HepG2 (cell line): ENCODE data around the gene ARAP1. TPM values are rescaled to one million over a fixed set of nuclear protein-coding genes. Genes with fewer than 3 reads are reported as not detected.

Experiments used
- ATAC-seq: fragments of 200-7000 bp; cut with Tn5 transposase; 3 replicates; pipeline ENCODE4 v1.9.1; 2020; ENCODE audit warnings: mild to moderate bottlenecking, moderate library complexity
- BruUV-seq: library from RNA; stranded (reverse); fragments of 400-500 nt; replicated peaks from 2 replicates; lab custom pipeline; 2021; lab: Mats Ljungman, UMichigan
- CTCF ChIA-PET: fragments of 300-600 bp; formaldehyde crosslinking; extraction: SDS; loops from one replicate; lab custom pipeline; 2021; ENCODE audit warnings: low total read pairs, inconsistent platforms, low intra/inter-chr PET ratio; lab: Yijun Ruan, JAX
- POLR2A ChIA-PET: fragments of 350-600 bp; sonication (Branson Sonifier 250); formaldehyde crosslinking; loops from one replicate; lab custom pipeline; 2020; ENCODE audit warnings: antibody characterized with exemption, inconsistent platforms; lab: Yijun Ruan, JAX
- DNase-seq: peaks from one replicate; pipeline ENCODE4 v3.0.0-alpha.2; 2015; ENCODE audit warnings: low spot score
- FAIRE-seq: peaks from 3 replicates; lab custom pipeline; 2011; peaks lifted over from hg19 to GRCh38; lab: Jason Lieb, UNC
- H2AFZ ChIP-seq: one replicate; pipeline ENCODE4 v1.6.1; 2011; ENCODE audit warnings: low read length, inconsistent platforms
- H3K27ac ChIP-seq: fragments of 300-600 bp; 3 replicates; pipeline ENCODE4 v1.8.0; 2011; ENCODE audit warnings: mixed run types, mild to moderate bottlenecking, mixed read lengths, low read length, inconsistent platforms; ENCODE audit not compliant: insufficient read depth; ENCODE audit errors: extremely low read length
- H3K27me3 ChIP-seq, 2 experiments: fragments of 200-600 bp in 1 of 2; 2 replicates in 1 of 2; 3 replicates in 1 of 2; pipeline versions ENCODE4 v1.6.0 to v1.8.0; 2011; ENCODE audit warnings: low read length in 2 of 2, mild to moderate bottlenecking in 2 of 2, moderate library complexity in 2 of 2, inconsistent platforms in 1 of 2; ENCODE audit not compliant: insufficient read depth in 2 of 2, control insufficient read depth in 1 of 2
- H3K36me3 ChIP-seq, 2 experiments: fragments of 200-600 bp in 1 of 2; replicated peaks in 1 of 2; 2 replicates in 1 of 2; 3 replicates in 1 of 2; pipeline versions ENCODE4 v1.5.1 to v1.8.0; 2011; ENCODE audit warnings: low read length in 2 of 2, inconsistent platforms in 1 of 2; ENCODE audit not compliant: insufficient read depth in 2 of 2, control insufficient read depth in 1 of 2
- H3K4me1 ChIP-seq: 2 replicates; pipeline ENCODE4 v1.5.1; 2012; ENCODE audit warnings: low read length, inconsistent platforms; ENCODE audit not compliant: insufficient read depth
- H3K4me2 ChIP-seq: 2 replicates; pipeline ENCODE4 v1.6.0; 2011; ENCODE audit warnings: low read depth, low read length, inconsistent platforms
- H3K4me3 ChIP-seq, 3 experiments: fragments of 200-600 bp in 1 of 3; sonication (generic), shearing (Covaris generic) in 1 of 3; replicated peaks in 1 of 3; 2 replicates each; pipeline ENCODE4 v1.5.1; 2011 to 2016; ENCODE audit warnings: low read length in 3 of 3, inconsistent platforms in 2 of 3, low read depth in 2 of 3, mild to moderate bottlenecking in 2 of 3, control low read depth in 1 of 3, mixed read lengths in 1 of 3; ENCODE audit not compliant: insufficient read depth in 1 of 3
- H3K79me2 ChIP-seq: one replicate; pipeline ENCODE4 v1.6.1; 2011; ENCODE audit warnings: low read length, inconsistent platforms; ENCODE audit not compliant: insufficient read depth
- H3K9ac ChIP-seq: 2 replicates; pipeline ENCODE4 v1.6.0; 2011; ENCODE audit warnings: mild to moderate bottlenecking, low read depth, low read length, inconsistent platforms; ENCODE audit not compliant: insufficient read depth
- H3K9me3 ChIP-seq: 2 replicates; pipeline ENCODE4 v1.5.1; 2012; ENCODE audit warnings: mild to moderate bottlenecking, low read length
- H4K20me1 ChIP-seq: 2 replicates; pipeline ENCODE4 v1.6.0; 2011; ENCODE audit warnings: inconsistent platforms, mild to moderate bottlenecking, low read length, moderate library complexity; ENCODE audit not compliant: insufficient read depth
- FOSL1 ChIP-seq: sonication (generic); formaldehyde crosslinking; IDR thresholded peaks from 2 replicates; pipeline ENCODE4 v1.9.0; 2021; ENCODE audit warnings: missing genetic modification reagents, borderline replicate concordance
- HDAC1 ChIP-seq: sonication (generic); formaldehyde crosslinking; IDR thresholded peaks from 2 replicates; pipeline ENCODE4 v1.5.1; 2020; ENCODE audit warnings: mild to moderate bottlenecking, missing genetic modification reagents
- ISL2 ChIP-seq: sonication (generic); formaldehyde crosslinking; IDR thresholded peaks from 2 replicates; pipeline ENCODE4 v1.5.0; 2020; ENCODE audit warnings: missing genetic modification reagents
- KDM2A ChIP-seq: sonication (generic); formaldehyde crosslinking; IDR thresholded peaks from 2 replicates; pipeline ENCODE4 v1.4.0; 2020; ENCODE audit warnings: low read depth, missing genetic modification reagents, borderline replicate concordance
- KLF16 ChIP-seq, 2 experiments: sonication (generic) in 1 of 2; formaldehyde crosslinking in 1 of 2; IDR thresholded peaks; 2 replicates each; pipeline versions ENCODE4 v1.6.1 to v1.8.0; 2016 to 2023; ENCODE audit warnings: missing genetic modification reagents in 2 of 2, missing compliant biosample characterization in 1 of 2
- SKIL ChIP-seq: sonication (generic); formaldehyde crosslinking; IDR thresholded peaks from 2 replicates; pipeline ENCODE4 v1.8.0; 2022; ENCODE audit warnings: missing genetic modification reagents, mild to moderate bottlenecking, moderate library complexity, borderline replicate concordance
- SNAPC4 ChIP-seq: sonication (generic); formaldehyde crosslinking; IDR thresholded peaks from 2 replicates; pipeline ENCODE4 v1.4.0; 2020; ENCODE audit warnings: mild to moderate bottlenecking, missing genetic modification reagents
- SUZ12 ChIP-seq: fragments of 150-350 bp; IDR thresholded peaks from 2 replicates; pipeline ENCODE4 v1.6.1; 2014; ENCODE audit warnings: low read depth, low read length
- ZFP36L2 ChIP-seq: sonication (generic); formaldehyde crosslinking; IDR thresholded peaks from 2 replicates; pipeline ENCODE4 v1.4.0; 2020; ENCODE audit warnings: missing genetic modification reagents
- ZNF138 ChIP-seq: sonication (generic); formaldehyde crosslinking; IDR thresholded peaks from 2 replicates; pipeline ENCODE4 v1.5.0; 2020; ENCODE audit warnings: mild to moderate bottlenecking, low read depth, missing genetic modification reagents
- ZNF383 ChIP-seq: sonication (generic); formaldehyde crosslinking; IDR thresholded peaks from 2 replicates; pipeline ENCODE4 v1.4.0; 2020; ENCODE audit warnings: missing genetic modification reagents, mild to moderate bottlenecking, borderline replicate concordance
- ZNF557 ChIP-seq: sonication (generic); formaldehyde crosslinking; IDR thresholded peaks from 2 replicates; pipeline ENCODE4 v1.4.0; 2020; ENCODE audit warnings: missing genetic modification reagents
- ZNF678 ChIP-seq: sonication (generic); formaldehyde crosslinking; IDR thresholded peaks from 2 replicates; pipeline ENCODE4 v1.4.0; 2020; ENCODE audit warnings: mild to moderate bottlenecking, missing genetic modification reagents
- ZSCAN12 ChIP-seq: sonication (generic); formaldehyde crosslinking; IDR thresholded peaks from 2 replicates; pipeline ENCODE4 v1.9.0; 2021; ENCODE audit warnings: mild to moderate bottlenecking, missing genetic modification reagents
- WGBS: methylation state at CpG from one replicate; pipeline ENCODE4 v1.1.6; 2017; ENCODE audit warnings: low lambda C conversion rate; 5-methylcytosine and 5-hydroxymethylcytosine counted together
- in situ Hi-C: cut with HindIII; loops from 2 replicates; pipeline ENCODE4 v1.10.0; 2017; ENCODE audit warnings: low pct_unique_long_range_greater_than_20kb; ENCODE audit not compliant: extremely low pct_ligation_motif_present
- intact Hi-C: fragments of 100-400 bp; cut with micrococcal nuclease; formaldehyde crosslinking; loops from one replicate; pipeline ENCODE4 v1.10.0; 2022; ENCODE audit not compliant: unreplicated experiment
- polyA plus RNA-seq, 8 experiments: library from polyadenylated mRNA; depleted of rRNA in 3 of 8; stranded (reverse) in 7 of 8; unstranded in 1 of 8; fragments of >200 nt; fragmentation: Illumina TruSeq in 4 of 8; extraction: Trizol in 4 of 8; gene quantifications; 2 replicates each; pipeline versions ENCODE4 v1.2.1 to v1.2.3, GENCODE V29; 2011 to 2016; ENCODE audit warnings: low read depth in 4 of 8, missing spikeins in 1 of 8, mixed read lengths in 1 of 8; ENCODE audit not compliant: insufficient read depth in 1 of 8
- total RNA-seq, 5 experiments: library from RNA; depleted of rRNA; stranded (reverse); fragments of >200 nt; fragmentation: Illumina TruSeq; extraction: Trizol; gene quantifications; 2 replicates each; pipeline ENCODE4 v1.2.3, GENCODE V29; 2016; ENCODE audit warnings: low read depth in 1 of 5

The ARAP1 gene
- total and polyA plus RNA-seq, 2 of the 13 experiments (the other 11 are each of a cell fraction or from before 2014, with no cell fraction given), result 43.2 to 55.5 TPM

- intact Hi-C loops, result no loop called here
- 0 out of 4 replicates have a peak, but pooled peaks of 1 of the 2 experiments have one; percentile 9 for TF ChIP-seq KLF16 (CRISPR knock-in tag; IDR thresholded peaks at IDR 0.05)
- no peak for TF ChIP-seq ZFP36L2
- TF ChIP-seq ZNF383 (CRISPR knock-in tag), result no peak
- TF ChIP-seq ZNF678 (CRISPR knock-in tag), result no peak
- no peak for TF ChIP-seq ZNF138 (CRISPR knock-in tag)
- TF ChIP-seq HDAC1 (CRISPR knock-in tag), result 0 out of 2 replicates have a peak, but pooled peaks have one; percentile 3
- no peak for TF ChIP-seq FOSL1 (CRISPR knock-in tag)
- TF ChIP-seq ZNF557 (CRISPR knock-in tag), result no peak
- TF ChIP-seq SUZ12, result no peak
- no peak for TF ChIP-seq SKIL (CRISPR knock-in tag)
- TF ChIP-seq KDM2A (CRISPR knock-in tag), result peak; percentile 6; the same call in 1 of the 2 replicates
- TF ChIP-seq ZSCAN12, result no peak
- TF ChIP-seq SNAPC4 (CRISPR knock-in tag), result no peak
- TF ChIP-seq ISL2 (CRISPR knock-in tag), result 0 out of 2 replicates have a peak, but pooled peaks have one; percentile 5
These were observed 29.3 kb upstream of the ARAP1 start for GRCh38 chr11:72781313-72782080.

More at GRCh38 chr11:72781313-72782080, 29.3 kb upstream of the ARAP1 start:
- Histone ChIP-seq H3K9me3 (no peaks in the 10 kb centered on the region), H3K9ac (peak overlapping the region; percentile 71), H3K27me3 (no peaks in the 10 kb centered on the region; a peak in 1 of 5 replicates), H3K27ac (peak overlapping the region; percentile 79), H3K4me2 (peak overlapping the region; percentile 98), H3K4me3 (peak overlapping the region; percentile 81 to 88 (median 87)), H3K79me2 (peaks cover 23% of the 10 kb centered on the region), H3K36me3 (no peaks in the 10 kb centered on the region), H2AFZ (peak overlapping the region; percentile 60), H4K20me1 (peaks cover 7% of the 10 kb centered on the region; the same call in 1 of the 2 replicates), H3K4me1 (peaks cover 90% of the 10 kb centered on the region)
- FAIRE-seq (no peak), ATAC-seq (peak; percentile 7), DNase-seq (no peak)
- no TSS peak for BruUV-seq
- 0% methylated on average over 4 of the region's 89 CpGs for WGBS
- in situ Hi-C loops, result no loop called here
- CTCF ChIA-PET, result interaction anchor here (0.8 to 2.4 kb wide), 2 partner anchors 12 to 57 kb away, joined by 3 to 6 read pairs; partner anchors contain the start of gene STARD10
- POLR2A ChIA-PET, result interaction anchor here (0.8 to 10.0 kb wide), 8 partner anchors 9 to 56 kb away, joined by 3 to 103 read pairs (median 5); partner anchors contain the start of genes ARAP1 and STARD10
